Stimulated activated CD8-positive, alpha-beta memory T cell treated with anti-CD3 and anti-CD28 coated beads, Interleukin-15, amount 100 ng/mL, for 1 hour (primary cell): Measurements from ENCODE around the gene ANO9.
"Not testable (repeated sequence)": the region's sequence is repeated elsewhere in the genome, so short reads cannot be mapped to it uniquely, and the experiment has no call there.

Source experiments
- DNase-seq: peaks from one replicate; pipeline ENCODE4 v3.0.0-alpha.2; 2020; ENCODE audit warnings: low read depth

ANO9 gene

DNA sequence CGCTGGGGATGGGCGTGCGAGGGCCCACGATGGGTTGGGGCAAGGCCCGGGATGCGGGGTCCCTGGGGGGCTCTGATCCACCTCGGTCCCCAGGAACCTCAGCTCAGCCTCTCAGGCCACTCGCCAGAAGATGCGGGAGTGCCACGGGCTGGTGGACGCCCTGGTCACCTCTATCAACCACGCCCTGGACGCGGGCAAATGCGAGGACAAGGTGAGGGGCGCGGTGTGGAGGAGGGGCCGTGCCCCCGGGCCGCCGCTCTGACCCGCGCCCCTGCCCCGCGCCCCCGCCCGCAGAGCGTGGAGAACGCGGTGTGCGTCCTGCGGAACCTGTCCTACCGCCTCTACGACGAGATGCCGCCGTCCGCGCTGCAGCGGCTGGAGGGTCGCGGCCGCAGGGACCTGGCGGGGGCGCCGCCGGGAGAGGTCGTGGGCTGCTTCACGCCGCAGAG lies 41.5 kb downstream of the ANO9 start:
- DNase-seq = no peak

GRCh38 chr11:399731-400211 lies 42.0 kb downstream of the ANO9 start:
- DNase-seq = no peak

- no peak for DNase-seq
Measured at GRCh38 chr11:398826-399225, 43.0 kb downstream of the ANO9 start.

DNA sequence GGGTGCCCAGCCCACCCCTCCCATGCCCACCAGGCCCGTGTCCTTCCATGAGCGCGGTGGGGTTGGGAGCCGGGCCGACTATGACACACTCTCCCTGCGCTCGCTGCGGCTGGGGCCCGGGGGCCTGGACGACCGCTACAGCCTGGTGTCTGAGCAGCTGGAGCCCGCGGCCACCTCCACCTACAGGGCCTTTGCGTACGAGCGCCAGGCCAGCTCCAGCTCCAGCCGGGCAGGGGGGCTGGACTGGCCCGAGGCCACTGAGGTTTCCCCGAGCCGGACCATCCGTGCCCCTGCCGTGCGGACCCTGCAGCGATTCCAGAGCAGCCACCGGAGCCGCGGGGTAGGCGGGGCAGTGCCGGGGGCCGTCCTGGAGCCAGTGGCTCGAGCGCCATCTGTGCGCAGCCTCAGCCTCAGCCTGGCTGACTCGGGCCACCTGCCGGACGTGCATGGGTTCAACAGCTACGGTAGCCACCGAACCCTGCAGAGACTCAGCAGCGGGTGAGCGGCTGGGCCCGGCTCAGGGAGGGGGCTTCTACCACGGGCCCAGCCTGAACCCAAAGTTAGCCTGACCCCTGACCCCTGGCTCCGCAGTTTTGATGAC lies 44.8 kb downstream of the ANO9 start:
- no peak for DNase-seq

DNA sequence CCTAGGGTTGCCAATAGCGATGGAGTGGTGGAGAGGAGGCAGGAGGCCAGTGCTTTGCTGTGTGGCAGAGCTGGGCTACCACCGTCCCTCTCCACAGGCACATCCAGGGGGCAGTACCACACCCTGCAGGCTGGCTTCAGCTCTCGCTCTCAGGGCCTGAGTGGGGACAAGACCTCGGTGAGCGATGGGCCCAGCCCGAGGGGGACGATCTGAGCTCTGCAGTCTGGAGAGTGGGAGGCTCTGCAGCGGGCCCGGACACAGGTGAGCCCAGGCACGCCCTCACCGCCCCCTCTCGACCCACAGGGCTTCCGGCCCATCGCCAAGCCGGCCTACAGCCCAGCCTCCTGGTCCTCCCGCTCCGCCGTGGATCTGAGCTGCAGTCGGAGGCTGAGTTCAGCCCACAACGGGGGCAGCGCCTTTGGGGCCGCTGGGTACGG lies 45.3 kb downstream of the ANO9 start:
- DNase-seq = no peak

DNA sequence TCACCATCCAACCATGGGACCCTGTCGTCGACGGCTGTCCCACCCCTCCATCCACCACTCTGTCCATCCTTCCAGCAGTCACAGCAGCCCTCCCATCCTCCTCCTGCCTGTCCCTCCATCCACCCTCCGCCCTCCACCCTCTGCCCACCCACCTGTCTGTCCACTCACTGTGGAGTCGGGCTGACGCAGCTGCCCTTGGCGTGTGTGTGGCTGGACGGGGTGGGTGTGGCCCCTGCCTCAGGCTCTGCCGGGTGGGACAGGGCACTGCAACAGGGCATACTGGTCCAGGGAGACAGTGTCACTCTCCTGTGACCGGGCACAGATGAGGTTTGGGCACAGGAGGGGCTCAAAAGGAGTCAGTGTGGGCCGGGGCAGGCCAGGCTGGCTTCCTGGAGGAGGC lies 45.9 kb downstream of the ANO9 start:
- DNase-seq = no peak

DNA sequence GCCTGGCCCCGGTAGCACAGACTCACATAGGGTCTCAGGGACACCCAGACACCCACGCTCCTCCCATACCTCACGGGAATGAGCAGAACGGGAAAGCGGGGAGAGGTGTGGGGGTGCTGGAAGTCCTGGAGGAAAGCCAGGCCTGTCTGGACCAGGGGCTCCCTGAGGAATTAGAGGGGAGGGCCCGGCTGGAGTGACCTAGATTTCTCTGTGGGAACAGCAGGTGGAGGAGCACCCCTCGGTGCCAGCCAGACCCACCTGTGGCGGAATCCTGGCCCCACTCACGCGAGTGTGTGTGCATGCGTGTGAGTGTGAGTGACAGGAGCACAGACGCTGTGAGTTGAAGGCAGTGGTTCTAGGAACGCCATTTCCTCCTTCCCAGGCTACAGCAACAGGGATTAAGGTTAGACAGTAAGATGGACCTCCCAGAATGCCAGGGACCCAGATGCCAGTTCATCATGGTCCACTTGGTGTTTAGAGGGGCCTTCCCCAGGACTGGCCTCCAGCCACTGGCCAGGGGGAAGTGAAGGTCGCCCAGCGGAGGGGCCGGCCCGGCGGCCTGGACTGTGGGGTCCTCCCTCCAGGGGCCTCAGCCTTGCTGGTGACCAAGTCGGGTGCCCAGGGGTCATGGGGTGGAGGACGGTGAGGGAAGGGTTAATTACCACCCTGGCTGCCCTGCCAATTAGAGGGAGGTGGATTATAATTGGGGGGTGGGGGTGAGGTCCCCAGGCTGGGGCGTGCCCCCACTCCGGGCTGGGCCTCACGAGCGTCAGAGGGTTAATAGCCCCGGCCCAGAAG lies 46.8 kb downstream of the ANO9 start:
- no peak for DNase-seq

DNA sequence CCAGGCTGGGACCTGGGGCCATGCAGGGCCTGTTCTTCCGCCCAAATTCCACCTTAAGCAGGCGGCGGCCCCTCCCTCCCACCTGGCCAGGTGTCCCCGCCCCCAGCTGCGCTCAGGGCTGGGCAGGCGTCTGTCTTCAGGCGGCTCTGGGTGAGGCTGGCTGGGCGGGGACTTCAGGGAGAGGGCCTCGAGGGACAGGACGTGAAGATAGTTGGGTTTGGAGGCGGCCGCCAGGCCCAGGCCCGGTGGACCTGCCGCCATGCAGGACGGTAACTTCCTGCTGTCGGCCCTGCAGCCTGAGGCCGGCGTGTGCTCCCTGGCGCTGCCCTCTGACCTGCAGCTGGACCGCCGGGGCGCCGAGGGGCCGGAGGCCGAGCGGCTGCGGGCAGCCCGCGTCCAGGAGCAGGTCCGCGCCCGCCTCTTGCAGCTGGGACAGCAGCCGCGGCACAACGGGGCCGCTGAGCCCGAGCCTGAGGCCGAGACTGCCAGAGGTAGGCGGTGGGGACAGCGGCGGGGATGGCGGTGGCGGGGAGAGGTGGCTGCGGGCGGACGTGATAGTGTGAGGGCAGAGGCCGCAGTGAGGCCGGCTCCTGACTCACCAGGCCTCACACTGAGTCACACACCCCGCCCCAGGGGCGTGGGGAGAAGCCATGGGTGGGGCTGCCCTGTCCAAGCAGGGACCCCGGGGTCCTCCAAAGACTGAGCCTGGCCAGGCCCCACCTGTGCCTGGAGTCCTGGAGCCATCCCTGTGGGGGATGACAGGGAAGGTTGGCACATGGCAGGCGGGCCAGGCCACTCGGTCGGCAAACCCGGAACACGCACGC lies 47.6 kb downstream of the ANO9 start, which contains the start of gene PKP3:
Gene PKP3, plus strand, starts transcription at position 176 of the 824 bp plus-strand sequence. Its CDS starts 84 bp downstream, at position 260.
- DNase-seq = no peak

- DNase-seq = no peak
Measured at GRCh38 chr11:393219-394033, 48.4 kb downstream of the ANO9 start.

GRCh38 chr11:392102-392777 lies 49.6 kb downstream of the ANO9 start:
- DNase-seq = no peak

GRCh38 chr11:391117-392017 lies 50.4 kb downstream of the ANO9 start:
- no peak for DNase-seq

GRCh38 chr11:390175-390574 lies 51.6 kb downstream of the ANO9 start:
- no peak for DNase-seq

DNA sequence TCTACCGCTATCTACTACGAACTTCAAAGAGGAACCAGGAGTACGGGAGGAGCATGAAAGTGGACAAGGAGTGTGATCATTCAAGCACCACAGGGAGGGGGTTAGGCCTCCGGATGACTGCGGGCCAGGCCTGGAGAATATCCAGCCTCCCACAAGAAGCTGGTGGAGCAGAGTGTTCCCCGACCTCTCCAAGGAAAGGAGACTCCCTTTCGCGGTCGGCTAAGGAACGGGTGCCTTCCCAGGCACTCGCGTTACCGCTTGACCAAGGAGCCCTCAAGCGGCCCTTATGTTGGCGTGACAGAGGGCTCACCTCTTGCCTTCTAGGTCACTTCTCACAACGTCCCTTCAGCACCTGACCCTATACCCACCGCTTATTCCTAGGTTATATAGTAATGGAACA lies 52.4 kb downstream of the ANO9 start:
- DNase-seq = not testable (repeated sequence)

- DNase-seq = no peak
Measured at GRCh38 chr11:387193-387793, 54.5 kb downstream of the ANO9 start.

DNA sequence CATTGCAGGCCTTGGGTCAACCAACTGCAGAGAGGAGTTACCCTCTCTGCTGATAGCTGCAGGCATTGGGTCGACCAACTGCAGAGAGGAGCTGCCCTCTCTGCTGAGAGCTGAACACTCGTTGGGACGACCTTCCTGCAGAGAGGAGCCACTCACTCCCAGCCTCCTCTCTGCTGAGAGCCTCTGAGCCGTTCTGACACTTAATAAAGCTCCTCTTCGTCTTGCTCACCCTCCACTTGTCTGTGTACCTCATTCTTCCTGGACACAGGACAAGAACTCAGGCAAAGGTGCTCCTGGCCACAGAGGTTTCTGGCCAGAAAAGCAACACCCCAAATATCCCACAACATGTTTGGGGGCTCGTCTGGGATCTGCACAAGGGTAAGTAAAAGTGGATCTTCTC lies 55.3 kb downstream of the ANO9 start:
- no peak for DNase-seq

DNA sequence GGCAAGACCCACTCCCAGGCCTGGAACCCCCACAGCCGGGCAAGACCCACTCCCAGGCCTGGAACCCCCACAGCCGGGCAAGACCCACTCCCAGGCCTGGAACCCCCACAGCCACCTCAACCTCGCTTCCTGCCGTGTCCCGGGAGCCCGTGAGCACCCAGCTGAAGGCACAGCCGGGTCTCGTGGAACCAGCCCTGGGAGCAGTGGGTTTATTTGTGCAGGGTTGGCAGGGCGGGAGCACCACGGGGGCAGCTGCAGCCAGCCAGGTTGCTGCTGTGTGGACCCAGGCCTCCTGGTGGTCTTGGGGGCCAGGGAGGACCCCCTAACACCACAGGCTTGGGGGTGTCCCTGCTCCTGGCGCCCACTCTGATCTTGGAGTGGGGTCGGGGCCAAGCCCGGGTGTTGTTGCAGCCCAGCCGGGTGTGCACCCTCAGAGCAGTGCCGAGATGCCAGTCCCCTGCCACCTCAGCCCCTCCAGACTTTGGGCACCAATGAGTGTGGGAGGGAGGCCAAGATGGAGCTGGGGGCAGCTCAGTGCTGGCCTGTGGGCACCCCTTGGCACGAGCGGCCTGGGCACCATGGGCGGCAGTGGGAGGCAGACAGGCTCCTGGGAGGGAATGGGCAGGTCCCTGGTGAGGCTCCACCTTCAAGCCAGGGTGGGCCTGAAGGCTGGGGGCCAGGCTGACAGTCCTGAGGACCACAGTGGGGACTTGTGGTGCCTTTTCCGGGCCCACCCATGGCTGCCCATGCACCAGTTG lies 56.0 kb downstream of the ANO9 start:
- DNase-seq = no peak

- DNase-seq = no peak
Measured at GRCh38 chr11:384511-384910, 57.3 kb downstream of the ANO9 start.

- no peak for DNase-seq
Measured at GRCh38 chr11:383431-383830, 58.4 kb downstream of the ANO9 start.
